Kidney (tissue), 14 donors: Measurements from ENCODE around the gene TXNRD1. TPM values are rescaled to one million over a fixed set of nuclear protein-coding genes. Genes with fewer than 3 reads are reported as not detected.

Source experiments
- DNase-seq, 5 donors: peaks; one replicate each; pipeline ENCODE4 v3.0.0-alpha.2; 2013 to 2020
- FAIRE-seq: peaks from 2 replicates; lab custom pipeline; 2012; peaks lifted over from hg19 to GRCh38; lab: Jason Lieb, UNC
- H3K27ac ChIP-seq, 2 donors: one replicate each; pipeline ENCODE4 v1.7.0; 2013; ENCODE audit warnings: low read depth in 2 of 2, low read length in 2 of 2, inconsistent platforms in 1 of 2
- H3K27me3 ChIP-seq: one replicate; pipeline ENCODE4 v1.7.1; 2013; ENCODE audit warnings: low read length, inconsistent platforms; ENCODE audit not compliant: control insufficient read depth, insufficient read depth
- H3K36me3 ChIP-seq, 3 donors: one replicate each; pipeline versions ENCODE4 v1.7.0 to v1.7.1; 2013; ENCODE audit warnings: low read length in 3 of 3, control low read depth in 1 of 3, inconsistent platforms in 1 of 3; ENCODE audit not compliant: insufficient read depth in 3 of 3, control insufficient read depth in 2 of 3
- H3K4me1 ChIP-seq, 3 donors: one replicate each; pipeline versions ENCODE4 v1.7.0 to v1.7.1; 2013; ENCODE audit warnings: low read length in 3 of 3, inconsistent platforms in 1 of 3, low read depth in 1 of 3; ENCODE audit not compliant: control insufficient read depth in 2 of 3, insufficient read depth in 2 of 3
- H3K4me3 ChIP-seq, 3 donors: one replicate each; pipeline versions ENCODE4 v1.7.0 to v1.8.1; 2013; ENCODE audit warnings: low read length in 3 of 3, control low read depth in 1 of 3, inconsistent platforms in 1 of 3
- H3K9ac ChIP-seq, 3 donors: one replicate each; pipeline versions ENCODE4 v1.7.0 to v1.7.1; 2013; ENCODE audit warnings: low read length in 3 of 3, control low read depth in 1 of 3, inconsistent platforms in 1 of 3
- H3K9me3 ChIP-seq, 3 donors: one replicate each; pipeline versions ENCODE4 v1.7.0 to v1.7.1; 2013; ENCODE audit warnings: low read length in 3 of 3, control low read depth in 1 of 3, inconsistent platforms in 1 of 3; ENCODE audit not compliant: control insufficient read depth in 2 of 3, insufficient read depth in 1 of 3
- CTCF ChIP-seq: IDR thresholded peaks from 3 replicates; pipeline ENCODE4 v1.5.1; 2012; ENCODE audit warnings: mild to moderate bottlenecking, moderate library complexity, borderline replicate concordance; ENCODE audit not compliant: insufficient read depth; ENCODE audit errors: extremely low read depth
- intact Hi-C: fragments of 100-400 bp; cut with DNase I; formaldehyde crosslinking; loops from one replicate; pipeline ENCODE4 v1.11.1; 2022
- polyA plus RNA-seq: library from polyadenylated mRNA; stranded (reverse); fragments of 350-450 nt; fragmentation: Illumina TruSeq; extraction: RNeasy Lipid Tissue Mini Kit (QIAGEN cat#74804); gene quantifications from one replicate; pipeline ENCODE4 v1.2.3, GENCODE V29; 2014; ENCODE audit warnings: low read depth, low replicate concordance; ENCODE audit not compliant: insufficient read depth
- total RNA-seq: library from RNA; stranded (reverse); fragmentation: NEBNext Ultra II Directional; extraction: Animal tissue kit (Norgen Biotek cat#: 25700); gene quantifications from one replicate; pipeline ENCODE4 v1.2.1, GENCODE V29; 2021
- donor health status: control.
- donor health status: control.
- donor health status: control.
- donor health status: control.
- donor health status: control.
- donor health status: DM: yes; HTN: yes; CAD: no.
- donor health status: Normal renal cell carcinoma (clear cell type).

The TXNRD1 gene
- total and polyA plus RNA-seq, 2 donors from 2014 or later = 45.0 to 73.2 TPM

- H3K9me3 ChIP-seq = no peaks in the 10 kb centered on the region
- DNase-seq (no peak), FAIRE-seq (no peak)
- H3K9ac ChIP-seq = no peak overlapping the region
- H3K4me3 ChIP-seq = no peak overlapping the region
- peaks cover 0 to 6% (median 5%) of the 10 kb centered on the region in 3 donors for H3K4me1 ChIP-seq
- H3K27me3 ChIP-seq = no peaks in the 10 kb centered on the region
- no peak overlapping the region for H3K27ac ChIP-seq
- peaks cover 0 to 8% (median 0%) of the 10 kb centered on the region in 3 donors for H3K36me3 ChIP-seq
- TF ChIP-seq CTCF = no peak
- intact Hi-C loops = no loop called here
Observed at GRCh38 chr12:104295954-104296353, 80.4 kb downstream of the TXNRD1 start.

GRCh38 chr12:104296718-104297117 lies 81.1 kb downstream of the TXNRD1 start:
- Histone ChIP-seq H3K9ac (no peak overlapping the region), H3K27ac (no peak overlapping the region), H3K4me3 (no peak overlapping the region), H3K9me3 (no peaks in the 10 kb centered on the region), H3K36me3 (peaks cover 0 to 8% (median 0%) of the 10 kb centered on the region in 3 donors), H3K27me3 (no peaks in the 10 kb centered on the region), H3K4me1 (peaks cover 0 to 6% (median 5%) of the 10 kb centered on the region in 3 donors)
- TF ChIP-seq CTCF = no peak
- intact Hi-C loops = no loop called here
- FAIRE-seq (no peak), DNase-seq (no peak)

DNA sequence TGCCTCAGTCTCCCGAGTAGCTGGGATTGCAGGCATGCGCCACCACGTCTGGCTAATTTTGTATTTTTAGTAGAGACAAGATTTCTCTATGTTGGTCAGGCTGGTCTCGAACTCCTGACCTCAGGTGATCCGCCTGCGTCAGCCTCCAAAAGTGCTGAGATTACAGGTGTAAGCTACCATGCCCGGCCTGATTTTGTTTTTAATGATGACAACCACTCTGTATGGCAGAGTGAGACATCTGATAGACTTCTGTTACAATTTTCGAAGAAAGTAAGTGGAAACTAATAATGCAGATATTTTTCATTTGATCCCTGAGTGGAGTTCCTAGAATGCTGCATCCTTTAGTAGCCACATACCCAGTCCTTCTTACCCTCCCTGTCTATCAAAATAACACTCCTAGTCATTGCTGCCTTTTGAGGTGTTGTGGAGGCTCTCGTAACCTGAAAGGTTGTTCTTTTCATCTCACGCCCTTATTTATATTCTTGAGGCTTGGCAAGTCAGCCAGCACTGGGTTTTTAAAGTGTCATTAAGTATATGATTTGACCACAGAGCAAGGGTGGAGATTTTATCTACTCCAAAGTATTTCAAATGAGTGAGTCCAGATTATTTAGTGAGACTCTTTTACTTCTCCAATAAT lies 82.0 kb downstream of the TXNRD1 start:
- no peak for TF ChIP-seq CTCF
- Histone ChIP-seq H3K27me3 (no peaks in the 10 kb centered on the region), H3K4me1 (peaks cover 0 to 6% (median 5%) of the 10 kb centered on the region in 3 donors), H3K9me3 (no peaks in the 10 kb centered on the region), H3K9ac (no peak overlapping the region), H3K36me3 (peaks cover 0 to 7% (median 0%) of the 10 kb centered on the region in 3 donors), H3K27ac (no peak overlapping the region), H3K4me3 (no peak overlapping the region)
- no peak for DNase-seq
- FAIRE-seq = no peak
- intact Hi-C loops = no loop called here
